Activated CD4-positive, alpha-beta T cell treated with anti-CD3 and anti-CD28 coated beads for 36 hours (primary cell): ENCODE measurements around the gene ENGASE. TPM values are rescaled to one million over a fixed set of nuclear protein-coding genes. Genes with fewer than 3 reads are reported as not detected.
A peak's percentile ranks its signal among the peaks of the same experiment; 100 is the strongest.

Source experiments
- ATAC-seq: fragments of 200-7000 bp; cut with Tn5 transposase; one replicate; pipeline ENCODE4 v1.10.0; 2021; ENCODE audit warnings: mild to moderate bottlenecking, moderate library complexity
- CTCF ChIA-PET: fragments of 350-600 bp; sonication (Branson Sonifier 250); formaldehyde crosslinking; loops from one replicate; lab custom pipeline; 2021; ENCODE audit warnings: antibody characterized with exemption; lab: Charles Lee
- POLR2A ChIA-PET: fragments of 350-600 bp; sonication (Branson Sonifier 250); formaldehyde crosslinking; loops from one replicate; lab custom pipeline; 2021; ENCODE audit warnings: antibody characterized with exemption, inconsistent platforms; lab: Charles Lee
- DNase-seq: peaks from one replicate; pipeline ENCODE4 v3.0.0-alpha.2; 2020
- H3K27ac Mint-ChIP-seq: one replicate; pipeline ENCODE4 v1.8.0; 2021; ENCODE audit warnings: mixed read lengths
- H3K27me3 Mint-ChIP-seq: one replicate; pipeline ENCODE4 v1.8.0; 2021; ENCODE audit warnings: mixed read lengths
- H3K36me3 Mint-ChIP-seq: one replicate; pipeline ENCODE4 v1.8.0; 2021; ENCODE audit warnings: low read depth, mixed read lengths
- H3K4me1 Mint-ChIP-seq: one replicate; pipeline ENCODE4 v1.8.0; 2021; ENCODE audit warnings: mixed read lengths
- H3K4me3 Mint-ChIP-seq: one replicate; pipeline ENCODE4 v1.8.0; 2021; ENCODE audit warnings: mild to moderate bottlenecking, moderate library complexity, mixed read lengths
- H3K9me3 Mint-ChIP-seq: one replicate; pipeline ENCODE4 v1.8.0; 2021; ENCODE audit warnings: low read depth, mixed read lengths
- intact Hi-C, 2 experiments: fragments of 100-400 bp; cut with DNase I in 1 of 2; cut with micrococcal nuclease in 1 of 2; formaldehyde crosslinking; loops; one replicate each; pipeline versions ENCODE4 v1.14.2 to v1.15.1; 2022 to 2024; cut with DNase I, micrococcal nuclease
- total RNA-seq, 2 experiments: library from RNA; stranded (reverse); gene quantifications; one replicate each; pipeline ENCODE4 v1.2.3, GENCODE V29; 2021

Gene ENGASE
- total RNA-seq, 2 experiments from 2014 or later: 17.3 to 23.7 TPM

DNA sequence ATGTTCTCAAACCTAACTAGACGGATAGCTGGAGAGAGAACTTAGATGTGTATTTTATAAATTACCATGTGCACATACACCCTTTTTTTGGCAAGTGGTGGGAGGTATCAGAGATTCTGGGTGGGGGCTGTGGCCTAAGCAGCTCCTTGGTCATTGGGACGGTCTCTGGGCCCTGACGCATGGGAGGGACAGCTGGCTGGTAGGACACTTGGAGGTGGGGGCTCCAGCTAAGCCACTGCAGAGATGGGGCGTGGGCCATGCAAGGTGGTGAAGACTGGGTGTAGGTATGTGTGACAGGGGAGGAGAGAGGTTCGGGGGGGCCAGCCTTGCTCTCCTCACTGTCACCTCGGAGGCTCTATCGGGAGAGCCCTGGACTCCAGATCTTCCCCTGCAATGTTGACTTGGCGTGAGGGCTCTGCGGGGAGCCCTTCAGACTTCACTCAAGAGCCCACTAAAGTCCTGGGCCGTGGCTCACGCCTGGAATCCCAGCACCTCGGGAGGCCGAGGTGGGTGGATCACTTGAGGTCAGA, 33.5 kb upstream of the ENGASE start:
- ChIA-PET POLR2A (no interaction called here), CTCF (interaction anchor here (0.6 to 1.4 kb wide), 6 partner anchors 11 to 1952 kb away, joined by 3 to 4 read pairs (median 4); no protein-coding TSS in a partner anchor)
- no peak for DNase-seq
- H3K9me3 Mint-ChIP-seq: peaks cover 3% of the 10 kb centered on the region
- H3K4me1 Mint-ChIP-seq: no peaks in the 10 kb centered on the region
- no peaks in the 10 kb centered on the region for H3K36me3 Mint-ChIP-seq
- no peak for ATAC-seq
- peaks cover 7% of the 10 kb centered on the region for H3K27me3 Mint-ChIP-seq
- intact Hi-C loops: no loop called here
- no peak overlapping the region for H3K4me3 Mint-ChIP-seq
- H3K27ac Mint-ChIP-seq: no peak overlapping the region

DNA sequence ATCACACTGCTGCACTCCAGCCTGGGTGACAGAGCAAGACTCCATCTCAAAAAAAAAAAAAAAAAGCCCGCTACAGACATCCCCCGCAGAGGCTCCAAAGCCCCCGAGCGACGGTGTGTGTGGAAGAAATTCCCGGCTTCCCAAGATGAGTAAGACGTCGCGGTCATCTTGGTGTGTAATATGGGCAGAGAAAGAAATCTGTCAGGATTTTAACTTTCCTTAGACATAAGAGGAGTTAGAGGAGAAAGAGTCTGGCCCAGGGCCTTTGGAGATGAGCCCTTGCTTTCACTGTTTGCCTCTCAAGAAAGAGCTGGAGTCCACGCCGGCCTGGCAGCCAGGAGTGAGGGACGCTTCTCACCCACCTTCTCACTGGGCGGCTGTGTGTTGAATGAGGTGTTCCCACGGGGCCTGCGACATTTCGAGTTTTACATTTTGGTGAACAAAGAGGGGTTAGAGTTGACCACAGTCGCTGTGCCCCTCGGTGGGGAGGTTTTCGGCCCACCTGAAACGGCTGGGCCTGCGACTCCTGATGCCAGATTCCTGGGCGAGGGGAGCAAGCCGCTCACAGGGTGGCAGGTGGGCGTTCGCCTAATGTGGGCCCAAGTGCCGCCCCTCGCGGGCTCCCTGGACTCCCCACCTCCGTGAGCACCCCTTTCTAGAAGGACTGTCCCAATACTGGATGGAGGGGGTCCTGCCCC, 32.8 kb upstream of the ENGASE start:
- CTCF ChIA-PET: interaction anchor here (0.7 to 1.1 kb wide), 4 partner anchors 16 to 346 kb away, joined by 3 to 4 read pairs (median 4); no protein-coding TSS in a partner anchor
- intact Hi-C loops: loop anchor here in 1 of 2 experiments (1.0 kb wide), 2 partner anchors 23 to 56 kb away; no protein-coding TSS in a partner anchor
- no peak overlapping the region for H3K27ac Mint-ChIP-seq
- DNase-seq: no peak
- H3K27me3 Mint-ChIP-seq: peaks cover 7% of the 10 kb centered on the region
- H3K36me3 Mint-ChIP-seq: no peaks in the 10 kb centered on the region
- ATAC-seq: no peak
- H3K4me1 Mint-ChIP-seq: no peaks in the 10 kb centered on the region
- POLR2A ChIA-PET: no interaction called here
- H3K9me3 Mint-ChIP-seq: peaks cover 3% of the 10 kb centered on the region
- H3K4me3 Mint-ChIP-seq: no peak overlapping the region

DNA sequence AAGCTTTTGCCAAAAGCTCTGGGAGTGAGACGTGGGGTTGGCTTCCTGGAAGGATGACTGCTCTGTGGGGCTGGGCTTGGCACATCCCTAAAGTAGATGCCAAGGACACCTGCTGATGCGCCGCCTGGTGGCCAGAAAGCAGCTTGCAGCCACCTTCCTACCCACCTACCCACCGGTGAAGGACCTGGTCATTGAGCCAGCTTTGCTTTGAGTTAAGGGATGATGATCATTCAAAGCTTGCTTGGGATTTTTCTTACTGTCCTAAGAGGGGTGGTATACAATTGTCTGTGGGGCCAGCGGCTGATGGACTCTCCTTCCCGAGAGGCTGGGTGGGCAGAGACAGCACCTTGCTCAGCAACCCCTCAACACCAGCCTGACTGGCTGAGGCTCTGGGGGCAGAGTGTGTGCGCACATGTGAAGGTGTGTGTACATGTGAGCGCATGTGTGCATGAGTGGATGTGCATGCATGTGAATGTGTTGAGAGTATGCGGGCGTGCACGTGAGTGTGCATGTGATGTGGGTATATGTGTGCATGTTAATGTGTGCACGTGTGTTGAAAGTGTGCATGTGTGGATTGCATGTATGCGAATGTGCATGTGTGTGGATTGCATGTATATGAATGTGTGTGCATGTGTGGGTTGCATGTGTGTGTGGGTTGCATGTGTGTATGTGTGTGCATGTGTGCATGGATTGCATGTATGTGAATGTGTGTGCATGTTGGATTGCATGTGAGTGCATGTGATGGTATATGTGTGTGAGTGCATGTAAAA, 32.0 kb upstream of the ENGASE start:
- ATAC-seq (peak; percentile 42), DNase-seq (peak; percentile 73)
- H3K27me3 Mint-ChIP-seq: peaks cover 7% of the 10 kb centered on the region
- no peak overlapping the region for H3K4me3 Mint-ChIP-seq
- intact Hi-C loops: loop anchor here in 1 of 2 experiments (1.0 kb wide), 2 partner anchors 23 to 56 kb away; no protein-coding TSS in a partner anchor
- ChIA-PET CTCF (interaction anchor here (0.7 to 1.1 kb wide), 3 partner anchors 17 to 346 kb away, joined by 3 to 4 read pairs (median 4); no protein-coding TSS in a partner anchor), POLR2A (no interaction called here)
- no peaks in the 10 kb centered on the region for H3K36me3 Mint-ChIP-seq
- no peak overlapping the region for H3K27ac Mint-ChIP-seq
- H3K4me1 Mint-ChIP-seq: no peaks in the 10 kb centered on the region
- H3K9me3 Mint-ChIP-seq: peaks cover 3% of the 10 kb centered on the region

DNA sequence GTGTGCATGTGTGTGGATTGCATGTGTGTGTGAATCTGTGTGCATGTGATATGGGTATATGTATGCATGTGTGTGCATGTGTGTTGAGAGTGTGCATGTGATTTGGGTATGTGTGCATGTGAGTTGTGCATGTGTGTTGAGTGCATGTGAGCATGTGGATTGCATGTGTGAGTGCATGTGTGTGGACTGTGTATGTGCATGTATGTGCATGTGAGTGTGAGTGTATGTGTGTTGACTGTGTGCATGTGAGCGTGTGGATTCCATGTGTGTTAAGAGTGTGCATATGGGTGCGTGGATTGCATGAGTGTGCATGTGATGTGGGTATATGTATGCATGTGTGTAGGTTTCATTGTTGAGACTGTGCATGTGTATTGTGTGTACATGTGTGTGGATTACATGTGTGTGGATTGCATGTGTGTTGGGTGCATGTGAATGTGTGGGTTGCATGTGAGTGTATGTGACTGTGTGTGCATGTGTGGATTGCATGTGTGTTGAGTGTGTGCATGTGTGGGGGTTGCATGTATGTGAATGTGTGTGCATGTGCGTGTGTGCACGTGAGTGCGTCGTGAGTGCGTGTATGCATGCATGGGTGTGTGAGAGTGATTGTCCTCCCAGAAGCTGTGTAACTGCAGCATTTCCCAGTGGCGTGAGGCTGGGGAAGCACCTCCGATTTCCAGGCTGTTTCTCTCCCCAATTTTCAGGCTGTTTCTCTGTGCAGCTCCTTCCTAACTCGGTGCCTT, 31.3 kb upstream of the ENGASE start:
- ChIA-PET CTCF (interaction anchor here (0.7 to 2.6 kb wide), 5 partner anchors 10 to 349 kb away, joined by 3 to 19 read pairs (median 4); partner anchors contain the start of gene ENGASE), POLR2A (no interaction called here)
- Mint-ChIP-seq H3K4me1 (no peaks in the 10 kb centered on the region), H3K4me3 (no peak overlapping the region), H3K27ac (no peak overlapping the region), H3K9me3 (peaks cover 3% of the 10 kb centered on the region), H3K27me3 (peaks cover 7% of the 10 kb centered on the region), H3K36me3 (no peaks in the 10 kb centered on the region)
- DNase-seq: no peak
- no peak for ATAC-seq
- intact Hi-C loops: no loop called here

DNA sequence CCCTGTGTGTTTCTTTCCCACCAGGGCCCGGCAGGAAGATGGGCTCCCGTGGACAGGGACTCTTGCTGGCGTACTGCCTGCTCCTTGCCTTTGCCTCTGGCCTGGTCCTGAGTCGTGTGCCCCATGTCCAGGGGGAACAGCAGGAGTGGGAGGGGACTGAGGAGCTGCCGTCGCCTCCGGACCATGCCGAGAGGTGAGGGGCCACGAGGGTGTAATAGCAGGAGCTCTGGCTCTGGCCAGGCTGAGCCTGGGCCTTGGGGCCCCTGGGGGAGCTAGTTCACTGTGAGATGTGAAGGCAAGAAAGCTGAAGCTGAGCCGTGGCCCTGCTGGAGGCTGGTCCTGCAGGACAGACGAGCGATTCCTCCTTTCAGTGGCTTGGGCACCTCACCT, 30.7 kb upstream of the ENGASE start:
- Mint-ChIP-seq H3K36me3 (no peaks in the 10 kb centered on the region), H3K9me3 (peaks cover 3% of the 10 kb centered on the region), H3K27ac (no peak overlapping the region), H3K27me3 (peaks cover 7% of the 10 kb centered on the region), H3K4me3 (no peak overlapping the region), H3K4me1 (no peaks in the 10 kb centered on the region)
- DNase-seq: no peak
- ChIA-PET CTCF (interaction anchor here (0.6 to 2.6 kb wide), 6 partner anchors 11 to 348 kb away, joined by 3 to 19 read pairs (median 4); partner anchors contain the start of gene ENGASE), POLR2A (no interaction called here)
- intact Hi-C loops: no loop called here
- ATAC-seq: no peak

DNA sequence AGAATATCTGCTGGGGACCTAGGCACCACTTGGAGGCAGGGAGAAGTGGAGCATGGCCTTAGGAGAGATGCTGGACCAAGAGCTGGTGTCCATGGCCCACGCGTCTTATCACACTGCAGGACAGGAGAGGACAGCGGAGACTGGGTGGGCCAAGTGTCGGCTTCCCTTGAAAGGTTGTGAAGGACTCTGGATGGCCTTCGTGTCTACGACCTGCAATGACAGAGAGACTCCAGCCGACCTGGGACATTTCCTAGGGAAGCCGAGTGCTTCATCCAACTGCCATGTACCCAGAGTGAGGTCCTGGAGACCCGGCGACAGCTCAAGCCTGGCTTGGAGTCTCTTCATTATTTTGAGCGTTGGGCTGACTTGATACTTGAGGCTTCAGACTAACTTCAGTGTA, 30.2 kb upstream of the ENGASE start:
- ATAC-seq (no peak), DNase-seq (no peak)
- Mint-ChIP-seq H3K9me3 (peaks cover 3% of the 10 kb centered on the region), H3K27me3 (peaks cover 7% of the 10 kb centered on the region), H3K4me3 (no peak overlapping the region), H3K27ac (no peak overlapping the region), H3K36me3 (no peaks in the 10 kb centered on the region), H3K4me1 (no peaks in the 10 kb centered on the region)
- CTCF ChIA-PET: interaction anchor here (0.6 to 2.6 kb wide), 7 partner anchors 12 to 351 kb away, joined by 3 to 19 read pairs (median 4); partner anchors contain the start of gene ENGASE
- intact Hi-C loops: no loop called here
- POLR2A ChIA-PET: no interaction called here

DNA sequence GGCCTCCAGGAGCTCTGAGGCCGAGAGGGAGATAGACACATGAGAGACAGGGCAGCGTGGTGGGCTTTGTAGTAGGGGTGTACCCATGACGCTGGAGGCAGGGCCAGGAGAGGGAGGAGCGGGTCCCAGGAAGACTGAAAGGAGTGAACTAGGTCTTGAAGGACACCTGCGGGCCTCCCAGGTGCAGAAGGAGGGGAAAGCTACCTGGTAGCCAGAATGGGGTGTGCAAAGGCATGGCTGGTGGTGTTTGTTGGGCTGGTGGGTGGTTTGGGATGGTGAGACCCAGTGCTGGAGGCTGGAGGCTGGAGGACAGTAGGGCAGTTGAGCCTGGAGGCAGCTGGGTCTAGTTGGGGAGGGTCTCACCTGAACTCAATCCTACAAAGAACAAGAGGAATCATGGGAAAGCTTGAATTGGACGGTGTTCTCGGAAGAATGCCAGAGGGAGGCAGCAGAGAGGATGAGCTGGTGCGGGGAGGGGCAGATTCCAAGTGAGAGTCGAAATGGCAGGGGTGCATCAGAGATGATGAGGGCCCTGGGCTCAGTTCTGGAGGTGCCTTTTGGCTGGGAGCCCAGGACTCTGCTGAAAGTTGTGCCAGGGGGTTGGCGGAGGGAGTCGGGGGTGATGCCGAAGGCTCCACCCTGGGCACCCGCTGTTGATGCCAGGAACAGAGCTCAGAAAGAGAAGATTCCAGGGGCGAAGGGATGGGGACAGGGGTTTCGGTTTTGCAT, 29.5 kb upstream of the ENGASE start:
- DNase-seq (no peak), ATAC-seq (no peak)
- peaks cover 7% of the 10 kb centered on the region for H3K27me3 Mint-ChIP-seq
- no peaks in the 10 kb centered on the region for H3K36me3 Mint-ChIP-seq
- ChIA-PET CTCF (interaction anchor here (0.6 to 2.6 kb wide), 21 partner anchors 9 to 660 kb away, joined by 3 to 19 read pairs (median 4); no protein-coding TSS in a partner anchor), POLR2A (no interaction called here)
- no peak overlapping the region for H3K4me3 Mint-ChIP-seq
- H3K27ac Mint-ChIP-seq: no peak overlapping the region
- H3K9me3 Mint-ChIP-seq: peaks cover 3% of the 10 kb centered on the region
- H3K4me1 Mint-ChIP-seq: no peaks in the 10 kb centered on the region
- intact Hi-C loops: loop anchor here (5.0 kb wide), 2 partner anchors 37 to 662 kb away; no protein-coding TSS in a partner anchor

DNA sequence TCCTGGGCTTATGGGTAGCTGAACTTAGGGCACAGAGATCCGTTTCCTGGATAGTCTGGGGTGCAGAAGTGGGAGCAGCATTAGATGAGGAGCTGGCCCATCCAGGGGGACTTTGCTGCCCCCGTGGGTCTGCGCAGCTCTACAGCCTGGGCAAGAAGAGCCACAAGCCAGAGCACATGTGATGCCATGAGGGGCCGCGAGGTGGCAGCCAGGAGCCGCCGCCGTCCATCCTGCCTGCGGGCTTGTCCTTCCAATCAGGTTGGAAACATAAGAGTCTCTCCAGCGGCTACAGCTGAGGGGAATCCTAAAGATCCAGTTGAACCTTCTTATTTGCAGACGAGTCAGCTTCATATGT, 28.8 kb upstream of the ENGASE start:
- ChIA-PET CTCF (interaction anchor here (0.7 to 2.6 kb wide), 18 partner anchors 9 to 1574 kb away, joined by 3 to 19 read pairs (median 4); no protein-coding TSS in a partner anchor), POLR2A (no interaction called here)
- peak; percentile 95 for ATAC-seq

DNA sequence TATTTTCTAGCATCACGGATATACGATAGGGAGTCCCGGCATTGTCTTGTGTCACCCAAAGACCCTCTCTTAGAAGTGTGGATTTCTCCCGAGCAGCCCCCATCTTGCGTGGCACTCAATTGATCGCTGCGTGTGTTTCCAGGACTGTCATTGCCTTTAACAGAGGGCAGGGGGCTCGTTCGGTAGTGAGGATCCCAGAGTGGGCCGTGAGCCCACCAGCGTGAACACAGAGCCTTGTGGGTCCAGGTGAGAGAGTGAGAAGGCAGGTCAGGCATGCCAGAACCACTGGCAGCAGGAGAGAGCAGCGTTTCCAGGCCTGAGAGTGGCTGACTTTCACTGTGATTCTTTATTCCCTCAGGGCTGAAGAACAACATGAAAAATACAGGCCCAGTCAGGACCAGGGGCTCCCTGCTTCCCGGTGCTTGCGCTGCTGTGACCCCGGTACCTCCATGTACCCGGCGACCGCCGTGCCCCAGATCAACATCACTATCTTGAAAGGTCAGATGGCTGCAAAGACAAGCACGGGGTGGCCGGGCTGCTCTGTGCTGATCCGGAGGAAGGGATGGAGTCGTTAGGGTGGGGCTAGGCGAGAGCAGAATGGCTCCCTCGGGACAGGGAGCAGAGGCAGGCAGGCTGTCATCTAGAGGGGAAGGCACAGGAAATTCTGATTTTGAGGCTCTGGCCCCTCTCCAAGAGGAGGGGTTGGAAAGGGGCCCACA, 28.3 kb upstream of the ENGASE start:
- intact Hi-C loops: loop anchor here (1.0 to 5.0 kb wide), 5 partner anchors 36 to 661 kb away; no protein-coding TSS in a partner anchor
- peaks cover 3% of the 10 kb centered on the region for H3K9me3 Mint-ChIP-seq
- H3K4me3 Mint-ChIP-seq: no peak overlapping the region
- peaks cover 7% of the 10 kb centered on the region for H3K27me3 Mint-ChIP-seq
- DNase-seq: no peak
- no peak for ATAC-seq
- H3K36me3 Mint-ChIP-seq: no peaks in the 10 kb centered on the region
- ChIA-PET POLR2A (no interaction called here), CTCF (interaction anchor here (0.7 to 2.6 kb wide), 14 partner anchors 12 to 1574 kb away, joined by 3 to 19 read pairs (median 4); no protein-coding TSS in a partner anchor)
- H3K4me1 Mint-ChIP-seq: no peaks in the 10 kb centered on the region
- no peak overlapping the region for H3K27ac Mint-ChIP-seq

More for the DNA sequence above, 28.8 kb upstream of the ENGASE start:
- Mint-ChIP-seq H3K36me3 (no peaks in the 10 kb centered on the region), H3K9me3 (peaks cover 3% of the 10 kb centered on the region), H3K27me3 (peaks cover 7% of the 10 kb centered on the region), H3K4me3 (no peak overlapping the region), H3K4me1 (no peaks in the 10 kb centered on the region), H3K27ac (no peak overlapping the region)
- intact Hi-C loops: loop anchor here (1.0 to 5.0 kb wide), 5 partner anchors 36 to 661 kb away; no protein-coding TSS in a partner anchor
- DNase-seq: peak; percentile 81

DNA sequence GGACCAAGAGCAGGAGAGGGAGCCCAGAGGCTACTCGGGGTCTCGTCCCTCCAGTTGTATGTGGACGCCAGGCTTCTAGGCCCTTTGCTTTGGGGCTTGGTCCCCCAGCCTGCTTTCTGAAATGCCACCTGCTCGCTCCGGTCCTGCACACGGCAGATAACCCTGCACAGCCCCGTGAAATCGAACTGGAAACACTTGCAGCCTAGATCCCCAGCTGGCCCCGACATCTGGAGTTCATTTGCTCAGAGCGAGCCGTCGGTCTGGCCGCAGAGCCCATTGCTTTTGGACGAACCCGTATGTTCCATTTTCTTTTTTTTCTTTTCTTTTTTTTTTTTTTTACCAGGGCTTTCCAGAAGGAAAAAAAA, 27.7 kb upstream of the ENGASE start:
- no peak for DNase-seq
- POLR2A ChIA-PET: no interaction called here

More for the DNA sequence above, 27.7 kb upstream of the ENGASE start:
- H3K27ac Mint-ChIP-seq: no peak overlapping the region
- CTCF ChIA-PET: no interaction called here
- intact Hi-C loops: loop anchor here (1.0 to 5.0 kb wide), 5 partner anchors 35 to 660 kb away; no protein-coding TSS in a partner anchor
- peaks cover 3% of the 10 kb centered on the region for H3K9me3 Mint-ChIP-seq
- no peaks in the 10 kb centered on the region for H3K36me3 Mint-ChIP-seq
- no peaks in the 10 kb centered on the region for H3K4me1 Mint-ChIP-seq
- no peak overlapping the region for H3K4me3 Mint-ChIP-seq
- peaks cover 7% of the 10 kb centered on the region for H3K27me3 Mint-ChIP-seq
- ATAC-seq: no peak
